B cell (primary cell): ENCODE measurements around the gene PPP1R14D. TPM values are rescaled to one million over a fixed set of nuclear protein-coding genes. Genes with fewer than 3 reads are reported as not detected.

Experiments used
- ATAC-seq: fragments of 200-7000 bp; cut with Tn5 transposase; one replicate; pipeline ENCODE4 v1.10.0; 2021; ENCODE audit warnings: low read depth, mild to moderate bottlenecking, moderate number of reproducible peaks, moderate library complexity
- CTCF ChIA-PET: fragments of 350-600 bp; sonication (Branson Sonifier 250); formaldehyde crosslinking; loops from one replicate; lab custom pipeline; 2021; ENCODE audit warnings: antibody characterized with exemption, inconsistent platforms; lab: Charles Lee
- POLR2A ChIA-PET: fragments of 350-600 bp; sonication (Branson Sonifier 250); formaldehyde crosslinking; loops from one replicate; lab custom pipeline; 2021; ENCODE audit warnings: antibody characterized with exemption; lab: Charles Lee
- DNase-seq: peaks from one replicate; pipeline ENCODE4 v3.0.0; 2013
- H2AFZ ChIP-seq: 2 replicates; pipeline ENCODE4 v1.6.1; 2012; ENCODE audit warnings: mild to moderate bottlenecking, low read depth, low read length; ENCODE audit not compliant: insufficient read depth, poor library complexity, severe bottlenecking
- H3K27ac ChIP-seq, 2 donors: 1 replicate in 1 of 2; 2 replicates in 1 of 2; pipeline ENCODE4 v1.5.1; 2012 to 2013; ENCODE audit warnings: low read length in 2 of 2, mild to moderate bottlenecking in 2 of 2, moderate library complexity in 1 of 2
- H3K27me3 ChIP-seq, 4 experiments: fragments of 200-600 bp in 1 of 4; sonication (generic) in 1 of 4; replicated peaks in 1 of 4; 1 replicate in 2 of 4; 2 replicates in 2 of 4; pipeline versions ENCODE4 v1.6.1 to v1.7.0; 2013 to 2016; ENCODE audit warnings: low read length in 3 of 4, mild to moderate bottlenecking in 2 of 4, mixed read lengths in 1 of 4, moderate library complexity in 1 of 4; ENCODE audit not compliant: insufficient read depth in 4 of 4, control insufficient read depth in 3 of 4; ENCODE audit errors: control extremely low read depth in 1 of 4
- H3K36me3 ChIP-seq, 2 experiments: replicated peaks in 1 of 2; 1 replicate in 1 of 2; 2 replicates in 1 of 2; pipeline versions ENCODE4 v1.6.1 to v1.7.1; 2013; ENCODE audit warnings: low read length in 1 of 2; ENCODE audit not compliant: insufficient read depth in 2 of 2, control insufficient read depth in 1 of 2; ENCODE audit errors: control extremely low read depth in 1 of 2, extremely low read depth in 1 of 2
- H3K4me1 ChIP-seq, 2 donors: fragments of 200-600 bp in 1 of 2; sonication (generic) in 1 of 2; 1 replicate in 1 of 2; 2 replicates in 1 of 2; pipeline versions ENCODE4 v1.5.1 to v1.6.1; 2013 to 2017; ENCODE audit warnings: low read length in 2 of 2; ENCODE audit not compliant: control insufficient read depth in 2 of 2, insufficient read depth in 2 of 2
- H3K4me2 ChIP-seq: replicated peaks from 2 replicates; pipeline ENCODE3; 2012; ENCODE audit warnings: mild to moderate bottlenecking, low read depth, low read length; ENCODE audit not compliant: poor library complexity, severe bottlenecking
- H3K4me3 ChIP-seq, 5 experiments: fragments of 200-600 bp in 1 of 5; sonication (generic) in 1 of 5; 1 replicate in 3 of 5; 2 replicates in 2 of 5; pipeline versions ENCODE4 v1.5.1 to v1.7.0; 2011 to 2016; ENCODE audit warnings: low read length in 4 of 5, mild to moderate bottlenecking in 4 of 5, low read depth in 2 of 5, control low read depth in 1 of 5, moderate library complexity in 1 of 5; ENCODE audit not compliant: insufficient read depth in 1 of 5; ENCODE audit errors: control extremely low read depth in 1 of 5, extremely low read depth in 1 of 5
- H3K79me2 ChIP-seq: fragments of 200-600 bp; sonication (generic); one replicate; pipeline ENCODE4 v1.6.0; 2016; ENCODE audit warnings: low read length; ENCODE audit not compliant: control insufficient read depth, insufficient read depth
- H3K9ac ChIP-seq: fragments of 200-600 bp; sonication (generic); 2 replicates; pipeline ENCODE4 v1.6.1; 2017; ENCODE audit warnings: mild to moderate bottlenecking, low read length, moderate library complexity
- H3K9me3 ChIP-seq, 3 donors: one replicate each; pipeline versions ENCODE4 v1.6.1 to v1.7.1; 2013; ENCODE audit warnings: low read length in 2 of 3; ENCODE audit not compliant: control insufficient read depth in 2 of 3, insufficient read depth in 1 of 3; ENCODE audit errors: control extremely low read depth in 1 of 3
- H4K20me1 ChIP-seq: 2 replicates; pipeline ENCODE4 v1.6.0; 2012; ENCODE audit warnings: mild to moderate bottlenecking, low read length; ENCODE audit not compliant: insufficient read depth, control insufficient read depth, poor library complexity, severe bottlenecking
- H3K27ac Mint-ChIP-seq: one replicate; pipeline ENCODE4 v1.8.0; 2021; ENCODE audit warnings: mixed read lengths
- H3K27me3 Mint-ChIP-seq: one replicate; pipeline ENCODE4 v1.8.0; 2021; ENCODE audit warnings: mixed read lengths
- H3K4me1 Mint-ChIP-seq: one replicate; pipeline ENCODE4 v1.8.0; 2021; ENCODE audit warnings: mixed read lengths
- H3K4me3 Mint-ChIP-seq: one replicate; pipeline ENCODE4 v1.8.0; 2021; ENCODE audit warnings: mixed read lengths
- H3K9me3 Mint-ChIP-seq: one replicate; pipeline ENCODE4 v1.8.0; 2022; ENCODE audit warnings: mixed read lengths; ENCODE audit not compliant: insufficient read depth
- CTCF ChIP-seq: fragments of 200-600 bp; IDR thresholded peaks from one replicate; pipeline ENCODE4 v1.8.0; 2022; ENCODE audit warnings: antibody characterized with exemption, mild to moderate bottlenecking
- EZH2 ChIP-seq: IDR thresholded peaks from 2 replicates; pipeline ENCODE4 v1.6.1; 2012; ENCODE audit warnings: borderline replicate concordance, low read depth, mild to moderate bottlenecking, moderate library complexity, low read length; ENCODE audit not compliant: insufficient read depth, poor library complexity, severe bottlenecking
- WGBS: methylation state at CpG from one replicate; pipeline ENCODE4 v1.1.5; 2013; ENCODE audit warnings: missing lambda C conversion rate; ENCODE audit not compliant: insufficient coverage; 5-methylcytosine and 5-hydroxymethylcytosine counted together
- intact Hi-C: fragments of 100-400 bp; cut with micrococcal nuclease; formaldehyde crosslinking; loops from one replicate; pipeline ENCODE4 v1.10.0; 2022
- polyA plus RNA-seq: library from polyadenylated mRNA; depleted of rRNA; stranded (reverse); fragments of >200 nt; gene quantifications from 2 replicates; pipeline ENCODE4 v1.2.3, GENCODE V29; 2012
- total RNA-seq, 2 donors: library from RNA; stranded (reverse); fragments of 120-200 nt in 1 of 2; gene quantifications; 1 replicate in 1 of 2; 2 replicates in 1 of 2; pipeline versions ENCODE4 v1.2.3 to v1.2.4, GENCODE V29; 2013 to 2022

PPP1R14D gene
- total and polyA plus RNA-seq, 2 donors (not counting 1 experiment from before 2014, with no cell fraction given): 0.19 TPM; not detected in 1

GRCh38 chr15:40773902-40774301 lies 54.6 kb downstream of the PPP1R14D start:
- ATAC-seq (no peak), DNase-seq (no peak)
- no peak for TF ChIP-seq EZH2
- TF ChIP-seq CTCF: no peak
- H3K27me3 ChIP-seq: no peaks in the 10 kb centered on the region
- no peak overlapping the region for H3K4me3 Mint-ChIP-seq
- POLR2A ChIA-PET: no interaction called here
- H3K4me1 ChIP-seq: peaks cover 24 to 32% of the 10 kb centered on the region in 2 donors
- intact Hi-C loops: no loop called here
- no peak overlapping the region for H3K4me2 ChIP-seq
- no peak overlapping the region for H3K27ac Mint-ChIP-seq
- H4K20me1 ChIP-seq: no peaks in the 10 kb centered on the region
- peaks cover under 1% of the 10 kb centered on the region for H3K79me2 ChIP-seq
- H3K36me3 ChIP-seq: peaks cover 0 to 48% of the 10 kb centered on the region in 2 experiments
- H3K9me3 Mint-ChIP-seq: no peaks in the 10 kb centered on the region
- peaks cover 30% of the 10 kb centered on the region for H3K4me1 Mint-ChIP-seq
- H3K4me3 ChIP-seq: no peak overlapping the region
- H3K9ac ChIP-seq: no peak overlapping the region
- H3K27me3 Mint-ChIP-seq: no peaks in the 10 kb centered on the region
- 96% methylated on average over 5 of the region's 6 CpGs for WGBS
- H2AFZ ChIP-seq: no peak overlapping the region
- H3K9me3 ChIP-seq: no peaks in the 10 kb centered on the region
- H3K27ac ChIP-seq: no peak overlapping the region
- CTCF ChIA-PET: interaction anchor here (9.6 kb wide), 1 partner anchor 10 kb away, joined by 99 read pairs; no protein-coding TSS in a partner anchor

- 95% methylated on average over 7 of the region's 8 CpGs for WGBS
- POLR2A ChIA-PET: interaction anchor here (0.7 kb wide), 1 partner anchor 79 kb away, joined by 11 read pairs; no protein-coding TSS in a partner anchor
- ATAC-seq: no peak
- Mint-ChIP-seq H3K9me3 (no peaks in the 10 kb centered on the region), H3K27ac (no peak overlapping the region), H3K4me1 (peaks cover 34% of the 10 kb centered on the region), H3K27me3 (no peaks in the 10 kb centered on the region), H3K4me3 (no peak overlapping the region)
- Histone ChIP-seq H3K27me3 (no peaks in the 10 kb centered on the region), H3K36me3 (peaks cover 0 to 44% of the 10 kb centered on the region in 2 experiments), H3K27ac (no peak overlapping the region), H3K79me2 (no peaks in the 10 kb centered on the region), H3K4me3 (no peak overlapping the region), H2AFZ (no peak overlapping the region), H4K20me1 (no peaks in the 10 kb centered on the region), H3K4me1 (peaks cover 28 to 36% of the 10 kb centered on the region in 2 donors), H3K9ac (no peak overlapping the region), H3K9me3 (no peaks in the 10 kb centered on the region), H3K4me2 (no peak overlapping the region)
- no peak for DNase-seq
- TF ChIP-seq EZH2: no peak
- no peak for TF ChIP-seq CTCF
- intact Hi-C loops: no loop called here
- CTCF ChIA-PET: interaction anchor here (9.6 kb wide), 1 partner anchor 11 kb away, joined by 99 read pairs; no protein-coding TSS in a partner anchor
Measured at GRCh38 chr15:40773496-40773895, 55.0 kb downstream of the PPP1R14D start.
